Erythroblast (primary cell): ENCODE measurements around the gene GALNT18.

ENCODE experiments used
- GATA1 ChIP-seq: IDR thresholded peaks from 2 replicates; pipeline ENCODE4 v1.6.1; 2011; ENCODE audit warnings: low read depth, mild to moderate bottlenecking, control low read depth, low read length, moderate library complexity
- POLR2A ChIP-seq: IDR thresholded peaks from 2 replicates; pipeline ENCODE4 v1.6.1; 2011; ENCODE audit warnings: mild to moderate bottlenecking, low read length

GRCh38 chr11:11334607-11335006, 287.2 kb downstream of the GALNT18 start:
- TF ChIP-seq POLR2A (no peak), GATA1 (no peak)
